ENCODE measurements around the gene CSNK1D.

DNA sequence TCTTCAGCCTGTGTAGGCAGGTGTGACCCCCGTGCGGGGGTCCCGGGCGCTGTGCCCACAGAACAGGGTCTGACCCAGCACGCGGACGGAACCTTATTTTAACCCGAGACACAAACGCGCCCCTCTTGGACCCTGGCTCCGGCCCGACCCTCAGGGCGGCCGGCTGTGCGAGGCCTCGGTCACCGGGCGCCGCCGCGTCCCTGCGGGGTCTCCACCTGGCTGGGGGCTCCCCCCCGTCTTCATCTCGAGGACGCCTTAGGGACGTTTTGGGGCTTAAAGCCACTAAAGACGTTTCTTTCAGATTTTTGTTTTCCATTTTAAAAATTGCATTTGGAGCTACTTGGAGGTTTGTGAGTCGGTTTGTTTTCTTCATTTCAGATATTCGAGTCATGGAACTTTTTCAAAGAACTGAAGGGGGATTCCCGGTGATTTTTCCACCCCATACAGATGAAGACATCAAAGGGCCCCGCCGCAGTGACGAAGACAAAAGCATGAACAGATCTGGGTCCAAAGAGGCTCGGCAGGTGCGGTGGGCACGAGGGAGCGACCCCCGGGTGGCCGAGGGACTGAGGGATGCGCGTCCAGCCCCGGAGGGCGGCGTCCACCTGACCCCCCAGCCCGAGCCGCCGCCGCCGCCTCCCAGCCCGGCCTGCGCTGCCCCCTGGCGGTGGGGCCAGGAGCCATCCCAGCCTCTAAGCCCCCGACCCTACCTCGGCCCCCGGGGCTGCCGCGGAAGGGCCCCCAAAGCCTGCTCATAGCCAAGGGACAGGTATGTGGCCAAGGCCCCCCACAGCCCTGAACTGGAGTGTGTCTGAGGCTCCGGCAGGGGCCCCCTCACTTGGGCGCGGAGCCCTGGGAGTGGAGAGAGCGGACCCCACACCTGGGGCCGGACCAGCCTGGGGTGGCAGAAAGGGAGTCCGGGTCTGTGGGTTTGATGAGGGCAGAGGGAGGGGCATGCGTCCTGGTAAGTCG lies 47.7 kb upstream of the CSNK1D start:
- TF ChIP-seq, protein P1, sequence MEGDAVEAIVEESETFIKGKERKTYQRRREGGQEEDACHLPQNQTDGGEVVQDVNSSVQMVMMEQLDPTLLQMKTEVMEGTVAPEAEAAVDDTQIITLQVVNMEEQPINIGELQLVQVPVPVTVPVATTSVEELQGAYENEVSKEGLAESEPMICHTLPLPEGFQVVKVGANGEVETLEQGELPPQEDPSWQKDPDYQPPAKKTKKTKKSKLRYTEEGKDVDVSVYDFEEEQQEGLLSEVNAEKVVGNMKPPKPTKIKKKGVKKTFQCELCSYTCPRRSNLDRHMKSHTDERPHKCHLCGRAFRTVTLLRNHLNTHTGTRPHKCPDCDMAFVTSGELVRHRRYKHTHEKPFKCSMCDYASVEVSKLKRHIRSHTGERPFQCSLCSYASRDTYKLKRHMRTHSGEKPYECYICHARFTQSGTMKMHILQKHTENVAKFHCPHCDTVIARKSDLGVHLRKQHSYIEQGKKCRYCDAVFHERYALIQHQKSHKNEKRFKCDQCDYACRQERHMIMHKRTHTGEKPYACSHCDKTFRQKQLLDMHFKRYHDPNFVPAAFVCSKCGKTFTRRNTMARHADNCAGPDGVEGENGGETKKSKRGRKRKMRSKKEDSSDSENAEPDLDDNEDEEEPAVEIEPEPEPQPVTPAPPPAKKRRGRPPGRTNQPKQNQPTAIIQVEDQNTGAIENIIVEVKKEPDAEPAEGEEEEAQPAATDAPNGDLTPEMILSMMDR (IDR thresholded peaks at IDR 0.05), result peak; percentile 75 to 95 (median 87)
- no peak for TF ChIP-seq POLR2A (IDR thresholded peaks at IDR 0.05)

All from body of pancreas (tissue), 4 donors.